ENCODE results near the gene TM6SF1. TPM values are rescaled to one million over a fixed set of nuclear protein-coding genes. Genes with fewer than 3 reads are reported as not detected.

Gene TM6SF1
- total RNA-seq, 1 experiment from 2014 or later, result 0.69 TPM

DNA sequence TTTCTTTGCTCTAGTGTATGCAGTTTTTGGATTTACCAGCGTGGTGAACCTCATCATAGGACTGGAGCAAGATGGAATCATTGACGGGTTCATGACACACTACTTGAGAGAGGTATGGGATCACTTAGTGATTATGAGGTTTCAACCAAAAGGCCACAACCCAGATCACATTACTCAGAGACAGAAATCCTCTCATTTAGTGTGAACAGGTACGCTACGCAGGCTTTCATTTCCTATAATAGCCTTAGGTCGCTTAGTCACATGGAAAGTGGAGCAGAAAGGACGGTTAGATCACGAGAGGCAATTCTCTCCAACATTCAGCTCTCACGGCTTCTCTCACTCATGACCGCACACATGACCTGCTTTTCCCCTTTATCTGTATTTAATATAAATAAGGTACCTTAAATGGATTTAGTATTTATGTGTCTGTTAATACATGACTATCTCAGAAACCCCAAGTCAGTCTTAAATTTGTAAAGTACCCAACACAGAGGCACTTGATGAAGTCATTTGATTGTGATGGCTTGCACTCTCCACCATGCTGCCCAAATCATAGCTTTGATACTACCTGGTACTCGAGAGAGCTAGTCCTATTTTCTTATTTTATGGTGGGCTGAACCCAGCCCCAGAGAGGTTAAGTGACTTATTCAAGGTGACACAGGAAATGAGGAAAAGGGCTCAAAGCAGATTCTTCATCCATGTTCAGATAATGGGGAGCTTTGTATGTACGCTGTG, 8.6 kb downstream of the TM6SF1 start:
- TF ChIP-seq SIN3A (IDR thresholded peaks at IDR 0.05; ENCODE audit: borderline replicate concordance, insufficient read depth, low read depth, low read length) (no peak), REST (IDR thresholded peaks at IDR 0.05; ENCODE audit: insufficient read depth in 1 of 2, low read depth in 2 of 2, low read length in 1 of 2) (no peak), POLR2AphosphoS5 (IDR thresholded peaks at IDR 0.05; ENCODE audit: low read depth, low read length) (no peak), TCF7L2 (IDR thresholded peaks at IDR 0.05; ENCODE audit: low read depth, low read length) (no peak)
- TF ChIP-seq, protein P1, sequence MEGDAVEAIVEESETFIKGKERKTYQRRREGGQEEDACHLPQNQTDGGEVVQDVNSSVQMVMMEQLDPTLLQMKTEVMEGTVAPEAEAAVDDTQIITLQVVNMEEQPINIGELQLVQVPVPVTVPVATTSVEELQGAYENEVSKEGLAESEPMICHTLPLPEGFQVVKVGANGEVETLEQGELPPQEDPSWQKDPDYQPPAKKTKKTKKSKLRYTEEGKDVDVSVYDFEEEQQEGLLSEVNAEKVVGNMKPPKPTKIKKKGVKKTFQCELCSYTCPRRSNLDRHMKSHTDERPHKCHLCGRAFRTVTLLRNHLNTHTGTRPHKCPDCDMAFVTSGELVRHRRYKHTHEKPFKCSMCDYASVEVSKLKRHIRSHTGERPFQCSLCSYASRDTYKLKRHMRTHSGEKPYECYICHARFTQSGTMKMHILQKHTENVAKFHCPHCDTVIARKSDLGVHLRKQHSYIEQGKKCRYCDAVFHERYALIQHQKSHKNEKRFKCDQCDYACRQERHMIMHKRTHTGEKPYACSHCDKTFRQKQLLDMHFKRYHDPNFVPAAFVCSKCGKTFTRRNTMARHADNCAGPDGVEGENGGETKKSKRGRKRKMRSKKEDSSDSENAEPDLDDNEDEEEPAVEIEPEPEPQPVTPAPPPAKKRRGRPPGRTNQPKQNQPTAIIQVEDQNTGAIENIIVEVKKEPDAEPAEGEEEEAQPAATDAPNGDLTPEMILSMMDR (IDR thresholded peaks at IDR 0.05), result no peak
- ChIA-PET POLR2A (no interaction called here), CTCF (no interaction called here)
- Histone ChIP-seq H3K9me3 (ENCODE audit: control insufficient read depth, insufficient read depth, low read depth, low read length) (no peaks in the 10 kb centered on the region), H3K4me1 (ENCODE audit: control insufficient read depth, insufficient read depth, low read length) (no peaks in the 10 kb centered on the region), H3K36me3 (ENCODE audit: control insufficient read depth, insufficient read depth, low read length) (no peaks in the 10 kb centered on the region), H3K4me3 (ENCODE audit: low read depth in 2 of 2, low read length in 2 of 2) (no peak overlapping the region), H3K27me3 (ENCODE audit: control insufficient read depth, insufficient read depth, low read length) (no peaks in the 10 kb centered on the region), H3K27ac (ENCODE audit: low read length) (no peak overlapping the region)
- BruUV-seq (replicated peaks), result no TSS peak
- in situ Hi-C loops (cut with HindIII; ENCODE audit: low pct_unique_long_range_greater_than_20kb, low sequenced_read_pairs) (no loop called here), intact Hi-C loops (cut with micrococcal nuclease; ENCODE audit: unreplicated experiment) (no loop called here)
- ATAC-seq (no peak), DNase-seq (ENCODE audit: low read depth, low spot score) (no peak)

GRCh38 chr15:83118291-83118827, 10.9 kb downstream of the TM6SF1 start:
- intact Hi-C loops (cut with micrococcal nuclease; ENCODE audit: unreplicated experiment) (no loop called here), in situ Hi-C loops (cut with HindIII; ENCODE audit: low pct_unique_long_range_greater_than_20kb, low sequenced_read_pairs) (no loop called here)
- no peak overlapping the region for H3K27ac ChIP-seq (ENCODE audit: low read length)
- no peaks in the 10 kb centered on the region for H3K4me1 ChIP-seq (ENCODE audit: control insufficient read depth, insufficient read depth, low read length)
- H3K9me3 ChIP-seq (ENCODE audit: control insufficient read depth, insufficient read depth, low read depth, low read length), result no peaks in the 10 kb centered on the region
- BruUV-seq (replicated peaks), result no TSS peak
- H3K36me3 ChIP-seq (ENCODE audit: control insufficient read depth, insufficient read depth, low read length), result no peaks in the 10 kb centered on the region
- POLR2A ChIA-PET, result no interaction called here
- no peaks in the 10 kb centered on the region for H3K27me3 ChIP-seq (ENCODE audit: control insufficient read depth, insufficient read depth, low read length)
- CTCF ChIA-PET, result no interaction called here
- ATAC-seq (no peak), DNase-seq (ENCODE audit: low read depth, low spot score) (no peak)
- H3K4me3 ChIP-seq (ENCODE audit: low read depth in 2 of 2, low read length in 2 of 2), result no peak overlapping the region
- TF ChIP-seq REST (IDR thresholded peaks at IDR 0.05; ENCODE audit: insufficient read depth in 1 of 2, low read depth in 2 of 2, low read length in 1 of 2) (no peak), POLR2AphosphoS5 (IDR thresholded peaks at IDR 0.05; ENCODE audit: low read depth, low read length) (no peak), SIN3A (IDR thresholded peaks at IDR 0.05; ENCODE audit: borderline replicate concordance, insufficient read depth, low read depth, low read length) (no peak), TCF7L2 (IDR thresholded peaks at IDR 0.05; ENCODE audit: low read depth, low read length) (no peak)
- TF ChIP-seq, protein P1 (IDR thresholded peaks at IDR 0.05), result no peak

Measured in Panc1 (cell line).